Measurements from ENCODE around the gene MYZAP.

The MYZAP gene

GRCh38 chr15:57698243-57698642 lies 106.5 kb downstream of the MYZAP start:
- no peak for DNase-seq (ENCODE audit: low spot score)
- Histone ChIP-seq H3K27ac (peak overlapping the region; percentile 53 to 85), H3K4me3 (no peak overlapping the region)
- TF ChIP-seq, protein P1, sequence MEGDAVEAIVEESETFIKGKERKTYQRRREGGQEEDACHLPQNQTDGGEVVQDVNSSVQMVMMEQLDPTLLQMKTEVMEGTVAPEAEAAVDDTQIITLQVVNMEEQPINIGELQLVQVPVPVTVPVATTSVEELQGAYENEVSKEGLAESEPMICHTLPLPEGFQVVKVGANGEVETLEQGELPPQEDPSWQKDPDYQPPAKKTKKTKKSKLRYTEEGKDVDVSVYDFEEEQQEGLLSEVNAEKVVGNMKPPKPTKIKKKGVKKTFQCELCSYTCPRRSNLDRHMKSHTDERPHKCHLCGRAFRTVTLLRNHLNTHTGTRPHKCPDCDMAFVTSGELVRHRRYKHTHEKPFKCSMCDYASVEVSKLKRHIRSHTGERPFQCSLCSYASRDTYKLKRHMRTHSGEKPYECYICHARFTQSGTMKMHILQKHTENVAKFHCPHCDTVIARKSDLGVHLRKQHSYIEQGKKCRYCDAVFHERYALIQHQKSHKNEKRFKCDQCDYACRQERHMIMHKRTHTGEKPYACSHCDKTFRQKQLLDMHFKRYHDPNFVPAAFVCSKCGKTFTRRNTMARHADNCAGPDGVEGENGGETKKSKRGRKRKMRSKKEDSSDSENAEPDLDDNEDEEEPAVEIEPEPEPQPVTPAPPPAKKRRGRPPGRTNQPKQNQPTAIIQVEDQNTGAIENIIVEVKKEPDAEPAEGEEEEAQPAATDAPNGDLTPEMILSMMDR (IDR thresholded peaks at IDR 0.05) = no peak

GRCh38 chr15:57698991-57699390 lies 107.3 kb downstream of the MYZAP start:
- H3K4me3 ChIP-seq = no peak overlapping the region
- DNase-seq (ENCODE audit: low spot score) = no peak
- H3K27ac ChIP-seq = no peak overlapping the region
- TF ChIP-seq, protein P1 (IDR thresholded peaks at IDR 0.05) = no peak

GRCh38 chr15:57703387-57703786 lies 111.7 kb downstream of the MYZAP start:
- no peak overlapping the region for H3K4me3 ChIP-seq
- H3K27ac ChIP-seq = no peak overlapping the region
- DNase-seq (ENCODE audit: low spot score) = no peak
- TF ChIP-seq, protein P1 (IDR thresholded peaks at IDR 0.05) = no peak

DNA sequence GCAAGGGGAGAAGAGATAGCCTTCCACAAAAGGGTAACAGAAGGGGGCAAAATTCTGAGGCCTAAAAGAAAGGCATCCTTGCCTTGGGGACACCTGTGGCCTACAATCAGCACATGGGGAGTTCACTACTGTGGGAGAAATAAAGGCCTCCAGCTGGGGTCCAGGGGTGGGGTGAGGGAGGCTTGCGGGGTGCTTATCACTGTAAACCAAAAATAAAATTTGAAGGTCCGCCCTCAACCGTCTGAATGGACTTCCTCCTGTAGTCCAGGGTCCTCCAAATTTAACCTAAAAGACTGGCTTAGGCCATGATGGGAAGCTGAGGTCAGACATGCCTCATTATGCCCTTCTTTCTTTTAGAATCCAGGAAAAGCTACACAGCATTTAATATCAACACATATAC lies 112.7 kb downstream of the MYZAP start:
- Histone ChIP-seq H3K27ac (no peak overlapping the region), H3K4me3 (no peak overlapping the region)
- TF ChIP-seq, protein P1 (IDR thresholded peaks at IDR 0.05) = no peak
- no peak for DNase-seq (ENCODE audit: low spot score)

DNA sequence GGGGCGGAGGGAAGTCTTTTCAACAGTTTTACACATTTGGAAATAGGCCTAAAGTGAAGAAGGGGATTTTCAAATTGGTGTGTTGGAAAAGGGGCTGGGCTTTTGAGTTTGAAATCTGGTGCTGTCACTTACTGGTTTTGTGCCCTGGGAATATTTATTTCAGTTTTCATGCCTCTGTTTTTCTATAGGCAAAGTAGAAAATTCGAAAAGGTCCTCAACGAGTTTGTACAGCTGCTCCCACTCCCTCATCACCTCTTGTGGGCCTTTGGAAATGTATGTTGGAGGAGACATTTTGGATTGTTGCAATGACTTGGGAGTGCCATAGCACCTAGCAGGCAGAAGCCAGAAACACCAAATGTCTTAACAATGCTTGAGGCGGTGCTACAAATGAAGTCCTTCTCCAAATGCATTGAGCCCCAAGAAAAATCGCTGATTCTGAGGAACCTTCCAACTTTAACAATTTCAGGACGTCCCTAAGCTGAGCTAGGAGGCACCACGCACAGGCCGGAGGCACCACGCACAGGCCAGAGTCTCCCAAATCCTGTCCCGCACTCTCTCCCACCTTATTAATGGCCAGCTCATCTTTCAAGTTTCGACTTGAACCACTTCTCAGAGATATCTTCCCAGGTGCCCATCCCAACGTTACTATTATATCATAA lies 114.2 kb downstream of the MYZAP start:
- Histone ChIP-seq H3K4me3 (peak overlapping the region; percentile 87), H3K27ac (peak overlapping the region; percentile 94 to 95)
- DNase-seq (ENCODE audit: low spot score) = no peak
- TF ChIP-seq, protein P1 (IDR thresholded peaks at IDR 0.05) = no peak

- DNase-seq (ENCODE audit: low spot score) = peak; percentile 98
- H3K4me3 ChIP-seq = peak within 1 kb of the TSS; percentile 87
- TF ChIP-seq, protein P1 (IDR thresholded peaks at IDR 0.05) = no peak
- peak within 1 kb of the TSS; percentile 94 to 95 for H3K27ac ChIP-seq
Measured at GRCh38 chr15:57706405-57707209, 114.9 kb downstream of the MYZAP start, which contains the start of gene POLR2M. POLR2M (plus strand) TSS chr15:57706714; CDS start chr15:57706843, 129 bp downstream.
